Body of pancreas (tissue), 4 donors: ENCODE data around the gene PALLD.

Experiments used
- CTCF ChIP-seq, 7 experiments: fragments of 450-650 bp in 4 of 7; fragments of 200-600 bp in 3 of 7; sonication (generic) in 3 of 7; IDR thresholded peaks; one replicate each; pipeline ENCODE4 v1.5.1; 2016 to 2019; ENCODE audit warnings: antibody characterized with exemption in 7 of 7
- POLR2A ChIP-seq, 3 donors: fragments of 450-650 bp; IDR thresholded peaks; one replicate each; pipeline ENCODE4 v1.6.1; 2016; ENCODE audit warnings: antibody characterized with exemption in 3 of 3, mild to moderate bottlenecking in 2 of 3

- no peak for TF ChIP-seq CTCF (IDR thresholded peaks at IDR 0.05)
- no peak for TF ChIP-seq POLR2A (IDR thresholded peaks at IDR 0.05)
Observed at GRCh38 chr4:168863719-168864647, 367.1 kb downstream of the PALLD start.
